Mammary epithelial cell (primary cell): ENCODE measurements around the gene MSRB2.

Experiments used
- CTCF ChIP-seq, 2 donors: IDR thresholded peaks in 1 of 2; conservative IDR thresholded peaks in 1 of 2; 2 replicates each; pipeline ENCODE4 v1.5.1; 2011 to 2012; ENCODE audit warnings: inconsistent platforms in 2 of 2, low read length in 2 of 2, mild to moderate bottlenecking in 2 of 2, control low read depth in 1 of 2, low read depth in 1 of 2; ENCODE audit not compliant: insufficient read depth in 1 of 2; ENCODE audit errors: extremely low read depth in 1 of 2
- EZH2 ChIP-seq: IDR thresholded peaks from 2 replicates; pipeline ENCODE4 v1.6.1; 2012; ENCODE audit warnings: low read length, inconsistent platforms, borderline replicate concordance

DNA sequence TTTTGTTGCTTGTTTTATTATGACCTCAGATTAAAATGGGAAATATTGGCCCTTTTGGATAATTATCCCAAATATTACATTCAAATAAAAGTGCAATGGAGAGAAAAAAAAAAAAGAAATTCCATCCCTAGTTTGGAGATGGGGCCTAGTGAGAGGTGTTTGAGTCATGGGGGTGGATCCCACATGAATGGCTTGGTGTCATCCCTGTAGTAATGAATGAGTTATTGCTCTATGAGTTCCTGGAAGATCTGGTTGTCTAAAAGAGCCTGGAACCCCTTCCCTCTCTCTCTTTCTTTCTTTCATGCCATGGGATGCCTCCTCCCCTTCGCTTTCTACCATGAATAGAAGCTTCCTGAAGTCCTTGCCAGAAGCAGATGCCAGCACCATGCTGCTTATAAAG is 44.3 kb downstream of the MSRB2 start:
- no peak for TF ChIP-seq CTCF (conservative IDR thresholded peaks at IDR 0.05 in 1 of 2, IDR thresholded peaks at IDR 0.05 in 1 of 2; ENCODE audit: extremely low read depth in 1 of 2, insufficient read depth in 1 of 2, low read depth in 1 of 2, low read length in 2 of 2)
- TF ChIP-seq EZH2: no peak
